Suprapubic skin (tissue), 4 donors: Measurements from ENCODE around the gene MTMR12. TPM values are rescaled to one million over a fixed set of nuclear protein-coding genes. Genes with fewer than 3 reads are reported as not detected.
A peak's percentile ranks its signal among the peaks of the same experiment; 100 is the strongest.

Experiments used
- DNase-seq, 2 donors: peaks; one replicate each; pipeline ENCODE4 v3.0.0-alpha.2; 2019; ENCODE audit warnings: low spot score in 2 of 2
- H3K27ac ChIP-seq: fragments of 200-600 bp; sonication (generic); one replicate; pipeline ENCODE4 v1.5.1; 2019
- H3K27me3 ChIP-seq: fragments of 200-600 bp; sonication (generic); one replicate; pipeline ENCODE4 v1.5.1; 2019
- H3K36me3 ChIP-seq: fragments of 200-600 bp; sonication (generic); one replicate; pipeline ENCODE4 v1.5.1; 2019
- H3K4me1 ChIP-seq: fragments of 200-600 bp; sonication (generic); one replicate; pipeline ENCODE4 v1.5.1; 2019
- H3K4me3 ChIP-seq: fragments of 200-600 bp; sonication (generic); one replicate; pipeline ENCODE4 v1.5.1; 2019; ENCODE audit warnings: mild to moderate bottlenecking
- H3K9me3 ChIP-seq: fragments of 200-600 bp; sonication (generic); one replicate; pipeline ENCODE4 v1.5.1; 2019
- EP300 ChIP-seq: sonication (generic); formaldehyde crosslinking; IDR thresholded peaks from one replicate; pipeline ENCODE4 v1.6.1; 2017; ENCODE audit warnings: antibody characterized with exemption
- POLR2A ChIP-seq, 2 donors: fragments of 450-650 bp; IDR thresholded peaks; one replicate each; pipeline ENCODE4 v1.6.1; 2017; ENCODE audit warnings: antibody characterized with exemption in 2 of 2, mild to moderate bottlenecking in 2 of 2, moderate library complexity in 2 of 2
- POLR2AphosphoS5 ChIP-seq, 3 donors: sonication (generic); formaldehyde crosslinking; IDR thresholded peaks; one replicate each; pipeline ENCODE4 v1.6.1; 2017; ENCODE audit warnings: antibody characterized with exemption in 3 of 3
- WGBS: methylation state at CpG from one replicate; pipeline ENCODE4 v1.1.5; 2018; 5-methylcytosine and 5-hydroxymethylcytosine counted together
- total RNA-seq, 4 donors: library from RNA; depleted of rRNA; stranded (reverse); fragments of >200 nt; gene quantifications; one replicate each; pipeline ENCODE4 v1.1.0, GENCODE V29; 2016
- TF ChIP-seq, protein P1 (sequence below), 2 donors: fragments of 200-600 bp in 1 of 2; fragments of 450-650 bp in 1 of 2; sonication (generic) in 1 of 2; IDR thresholded peaks; one replicate each; pipeline ENCODE4 v1.5.1; 2016 to 2019; ENCODE audit warnings: antibody characterized with exemption in 2 of 2, mild to moderate bottlenecking in 1 of 2, moderate library complexity in 1 of 2

MTMR12 gene
- total RNA-seq, 4 donors from 2014 or later: 28.1 to 43.6 (median 40.6) TPM

DNA sequence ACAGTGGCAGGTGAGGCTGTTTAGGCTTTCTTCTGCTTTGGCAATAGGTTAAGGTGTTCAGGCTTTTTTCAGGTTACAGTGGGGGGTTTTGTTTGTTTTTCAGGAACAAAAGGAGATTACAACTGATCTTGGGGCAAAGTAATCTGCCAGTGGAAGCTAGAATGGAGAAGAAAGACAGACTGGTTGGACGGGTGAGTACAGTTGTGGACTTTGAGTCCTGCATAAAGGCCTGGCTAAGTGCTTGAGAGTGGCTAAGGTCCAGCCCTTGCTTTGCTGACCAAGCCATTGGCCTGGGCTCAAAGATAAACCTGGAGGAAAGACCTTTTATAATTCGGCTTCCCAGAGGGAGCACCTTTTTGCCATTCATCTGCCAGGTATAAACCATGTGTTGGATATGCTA is 63.1 kb downstream of the MTMR12 start:
- Histone ChIP-seq H3K36me3 (peaks cover 73% of the 10 kb centered on the region), H3K27ac (no peak overlapping the region), H3K27me3 (no peaks in the 10 kb centered on the region), H3K4me3 (no peak overlapping the region), H3K4me1 (peaks cover 4% of the 10 kb centered on the region), H3K9me3 (no peaks in the 10 kb centered on the region)
- DNase-seq: peak in 1 of 2 donors; percentile 16
- 88% methylated on average over 2 of the region's 2 CpGs for WGBS
- no peak for TF ChIP-seq EP300
- no peak for TF ChIP-seq POLR2AphosphoS5 (IDR thresholded peaks at IDR 0.05)
- TF ChIP-seq, protein P1, sequence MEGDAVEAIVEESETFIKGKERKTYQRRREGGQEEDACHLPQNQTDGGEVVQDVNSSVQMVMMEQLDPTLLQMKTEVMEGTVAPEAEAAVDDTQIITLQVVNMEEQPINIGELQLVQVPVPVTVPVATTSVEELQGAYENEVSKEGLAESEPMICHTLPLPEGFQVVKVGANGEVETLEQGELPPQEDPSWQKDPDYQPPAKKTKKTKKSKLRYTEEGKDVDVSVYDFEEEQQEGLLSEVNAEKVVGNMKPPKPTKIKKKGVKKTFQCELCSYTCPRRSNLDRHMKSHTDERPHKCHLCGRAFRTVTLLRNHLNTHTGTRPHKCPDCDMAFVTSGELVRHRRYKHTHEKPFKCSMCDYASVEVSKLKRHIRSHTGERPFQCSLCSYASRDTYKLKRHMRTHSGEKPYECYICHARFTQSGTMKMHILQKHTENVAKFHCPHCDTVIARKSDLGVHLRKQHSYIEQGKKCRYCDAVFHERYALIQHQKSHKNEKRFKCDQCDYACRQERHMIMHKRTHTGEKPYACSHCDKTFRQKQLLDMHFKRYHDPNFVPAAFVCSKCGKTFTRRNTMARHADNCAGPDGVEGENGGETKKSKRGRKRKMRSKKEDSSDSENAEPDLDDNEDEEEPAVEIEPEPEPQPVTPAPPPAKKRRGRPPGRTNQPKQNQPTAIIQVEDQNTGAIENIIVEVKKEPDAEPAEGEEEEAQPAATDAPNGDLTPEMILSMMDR (IDR thresholded peaks at IDR 0.05): no peak
- no peak for TF ChIP-seq POLR2A (IDR thresholded peaks at IDR 0.05)

DNA sequence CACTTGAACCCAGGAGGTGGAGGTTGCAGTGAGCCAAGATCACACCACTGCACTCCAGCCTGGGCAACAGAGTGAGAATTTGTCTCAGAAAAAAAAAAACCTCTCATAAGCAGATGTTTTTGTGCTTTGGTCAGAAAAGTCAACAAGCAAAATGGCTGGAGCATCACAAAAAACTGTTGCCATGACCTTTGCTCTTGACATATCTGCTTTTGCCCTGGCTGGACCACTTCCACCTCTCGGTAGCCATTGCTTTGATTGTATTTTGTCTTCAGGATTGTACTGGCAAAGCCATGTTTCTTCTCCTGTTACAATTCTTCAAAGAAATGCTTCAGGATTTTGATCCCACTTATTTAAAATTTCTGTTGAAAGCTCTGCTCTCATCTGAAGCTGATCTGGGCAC is 67.0 kb downstream of the MTMR12 start:
- WGBS: 93% methylated on average over 1 of the region's 1 CpG
- Histone ChIP-seq H3K36me3 (peaks cover 89% of the 10 kb centered on the region), H3K27me3 (no peaks in the 10 kb centered on the region), H3K4me3 (no peak overlapping the region), H3K4me1 (no peaks in the 10 kb centered on the region), H3K27ac (no peak overlapping the region), H3K9me3 (no peaks in the 10 kb centered on the region)
- no peak for DNase-seq
- TF ChIP-seq EP300 (no peak), POLR2AphosphoS5 (IDR thresholded peaks at IDR 0.05) (no peak)

DNA sequence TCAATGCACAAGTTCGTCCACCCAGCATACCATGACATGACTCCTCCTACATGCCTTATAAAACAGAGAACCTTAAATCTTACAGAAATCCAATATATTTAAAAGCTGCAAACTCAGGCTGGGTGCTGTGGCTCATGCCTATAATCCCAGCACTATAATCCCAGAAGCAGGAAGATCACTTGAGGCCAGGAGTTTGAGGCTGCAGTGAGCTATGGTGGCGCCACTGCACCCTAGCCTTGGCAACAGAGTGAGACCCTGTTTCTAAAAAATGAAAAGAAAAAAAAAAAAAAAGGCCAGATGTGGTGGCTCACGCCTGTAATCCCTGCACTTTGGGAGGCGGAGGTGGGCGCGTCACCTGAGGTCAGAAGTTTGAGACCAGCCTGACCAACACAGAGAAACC is 68.7 kb downstream of the MTMR12 start:
- no peak for TF ChIP-seq POLR2AphosphoS5 (IDR thresholded peaks at IDR 0.05)
- Histone ChIP-seq H3K4me1 (no peaks in the 10 kb centered on the region), H3K27ac (no peak overlapping the region), H3K27me3 (no peaks in the 10 kb centered on the region), H3K4me3 (no peak overlapping the region), H3K36me3 (peaks cover 98% of the 10 kb centered on the region), H3K9me3 (no peaks in the 10 kb centered on the region)
- 97% methylated on average over 6 of the region's 6 CpGs for WGBS
- DNase-seq: peak in 1 of 2 donors; percentile 44

DNA sequence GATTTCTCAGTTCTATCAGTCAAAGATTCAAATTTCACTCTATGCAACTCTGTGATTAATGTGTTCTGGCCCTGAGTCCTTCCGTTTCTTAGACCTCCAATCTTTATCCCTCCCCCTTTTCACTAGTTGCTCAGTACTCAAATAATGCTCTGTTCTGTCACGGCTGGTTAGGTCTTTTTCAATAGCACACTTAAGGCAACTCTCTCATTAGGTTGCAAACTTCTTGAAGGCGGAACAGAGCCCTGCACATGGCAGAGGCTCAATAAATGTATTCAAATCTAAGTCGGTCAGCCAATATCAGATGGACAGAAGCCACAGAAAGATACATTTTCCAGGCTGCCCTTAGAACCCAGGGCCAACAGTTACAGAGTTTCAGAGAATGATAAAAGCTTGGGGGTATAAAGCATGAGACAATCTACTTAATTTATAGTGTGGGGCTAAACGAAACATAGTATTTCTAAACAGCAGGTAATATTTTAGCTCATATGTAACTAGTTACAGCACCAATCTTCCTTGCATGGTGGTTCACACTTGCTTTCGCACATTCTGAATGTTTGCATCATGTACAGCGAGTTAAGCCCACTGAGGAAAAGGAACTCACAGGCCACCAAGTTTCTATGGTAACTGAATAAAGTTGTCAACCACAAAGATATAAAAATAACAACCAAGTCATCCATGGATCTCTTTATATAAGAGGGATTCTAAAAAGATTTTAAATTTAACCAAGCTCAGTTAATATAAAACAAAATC is 71.5 kb downstream of the MTMR12 start:
- WGBS: 90% methylated on average over 7 of the region's 7 CpGs
- no peak for TF ChIP-seq POLR2AphosphoS5 (IDR thresholded peaks at IDR 0.05)
- no peak for TF ChIP-seq EP300
- no peaks in the 10 kb centered on the region for H3K9me3 ChIP-seq
- peaks cover 88% of the 10 kb centered on the region for H3K36me3 ChIP-seq
- H3K27ac ChIP-seq: no peak overlapping the region
- H3K4me1 ChIP-seq: no peaks in the 10 kb centered on the region
- no peak overlapping the region for H3K4me3 ChIP-seq
- no peaks in the 10 kb centered on the region for H3K27me3 ChIP-seq
- DNase-seq: no peak

DNA sequence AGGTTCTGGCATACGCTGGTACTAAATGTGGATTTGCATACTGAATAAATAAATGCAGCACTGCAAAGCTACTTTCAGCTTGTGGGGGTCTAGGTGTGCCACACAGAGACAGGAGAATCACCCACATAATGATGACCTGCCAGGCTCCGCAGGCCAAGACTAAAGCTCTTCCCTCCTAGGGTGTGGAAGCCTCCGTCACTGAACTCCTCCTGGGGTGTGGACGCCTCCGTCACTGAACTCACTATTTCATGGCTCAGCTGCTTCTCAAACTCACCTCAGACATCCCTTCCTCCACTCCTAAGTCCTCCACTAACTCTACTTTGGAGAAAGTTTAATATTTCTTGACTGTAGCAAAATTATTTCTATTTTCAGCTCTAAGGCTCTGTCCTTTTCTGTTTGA is 73.4 kb downstream of the MTMR12 start:
- H3K36me3 ChIP-seq: peaks cover 87% of the 10 kb centered on the region
- 82% methylated on average over 5 of the region's 5 CpGs for WGBS

DNA sequence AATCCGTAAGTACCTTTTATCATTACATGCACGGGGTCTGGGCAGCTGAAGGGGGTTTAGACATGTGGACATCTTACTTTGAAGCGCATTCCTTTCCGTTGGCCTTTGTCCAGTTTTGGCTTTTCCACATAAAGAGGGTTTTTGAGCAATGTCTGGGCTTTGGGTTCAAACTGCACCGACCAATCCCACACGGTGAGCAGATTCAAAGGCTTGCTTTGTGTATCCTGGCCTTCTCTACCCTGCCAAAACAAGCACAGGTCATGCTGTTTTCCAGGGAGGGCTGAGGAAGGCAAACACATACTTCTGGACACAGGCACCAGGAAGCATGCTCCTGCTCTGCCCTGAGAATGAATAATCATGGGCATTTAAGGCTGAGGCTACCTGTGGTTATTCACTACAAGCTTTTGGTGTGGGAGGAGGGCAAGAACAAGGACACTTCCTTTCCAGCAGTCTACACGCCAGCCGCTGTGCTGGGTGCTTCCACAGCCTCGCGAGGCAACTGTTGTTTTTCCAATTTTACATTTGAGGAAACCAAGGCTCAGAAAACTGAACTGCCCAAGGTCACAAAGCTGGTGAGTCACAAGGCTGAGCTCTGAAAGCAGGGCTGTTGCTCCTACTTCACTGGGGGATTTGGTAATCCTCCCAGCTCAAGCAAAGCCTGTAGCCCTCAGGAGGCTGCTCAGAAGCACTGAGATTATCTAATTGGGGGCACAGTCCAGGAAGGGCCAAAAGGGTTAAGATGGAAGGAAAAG is 78.9 kb downstream of the MTMR12 start:
- TF ChIP-seq EP300 (no peak), POLR2AphosphoS5 (IDR thresholded peaks at IDR 0.05) (no peak), POLR2A (IDR thresholded peaks at IDR 0.05) (no peak)
- TF ChIP-seq, protein P1 (IDR thresholded peaks at IDR 0.05): no peak
- peak overlapping the region; percentile 74 for H3K27ac ChIP-seq
- no peak overlapping the region for H3K4me3 ChIP-seq
- H3K27me3 ChIP-seq: no peaks in the 10 kb centered on the region
- no peaks in the 10 kb centered on the region for H3K9me3 ChIP-seq
- peaks cover 55% of the 10 kb centered on the region for H3K36me3 ChIP-seq
- peaks cover 29% of the 10 kb centered on the region for H3K4me1 ChIP-seq
- peak in 1 of 2 donors; percentile 68 for DNase-seq
- WGBS: 65% methylated on average over 9 of the region's 10 CpGs

More for the DNA sequence above, 73.4 kb downstream of the MTMR12 start:
- Histone ChIP-seq H3K4me1 (peaks cover under 1% of the 10 kb centered on the region), H3K27me3 (no peaks in the 10 kb centered on the region), H3K27ac (no peak overlapping the region), H3K9me3 (no peaks in the 10 kb centered on the region), H3K4me3 (no peak overlapping the region)
- TF ChIP-seq EP300 (no peak), POLR2AphosphoS5 (IDR thresholded peaks at IDR 0.05) (no peak), POLR2A (IDR thresholded peaks at IDR 0.05) (no peak)
- TF ChIP-seq, protein P1 (IDR thresholded peaks at IDR 0.05): no peak
- no peak for DNase-seq
